GM19351 (cell line): ENCODE results near the gene XRCC1.
A peak's percentile ranks its signal among the peaks of the same experiment; 100 is the strongest.
"Not testable (repeated sequence)": the region's sequence is repeated elsewhere in the genome, so short reads cannot be mapped to it uniquely, and the experiment has no call there.

Experiments
- ATAC-seq: cut with Tn5 transposase; IDR thresholded peaks from one replicate; pipeline ENCODE4 v1.9.1; 2021; ENCODE audit warnings: mild to moderate bottlenecking, moderate library complexity; ENCODE audit not compliant: unreplicated experiment

XRCC1 gene

DNA sequence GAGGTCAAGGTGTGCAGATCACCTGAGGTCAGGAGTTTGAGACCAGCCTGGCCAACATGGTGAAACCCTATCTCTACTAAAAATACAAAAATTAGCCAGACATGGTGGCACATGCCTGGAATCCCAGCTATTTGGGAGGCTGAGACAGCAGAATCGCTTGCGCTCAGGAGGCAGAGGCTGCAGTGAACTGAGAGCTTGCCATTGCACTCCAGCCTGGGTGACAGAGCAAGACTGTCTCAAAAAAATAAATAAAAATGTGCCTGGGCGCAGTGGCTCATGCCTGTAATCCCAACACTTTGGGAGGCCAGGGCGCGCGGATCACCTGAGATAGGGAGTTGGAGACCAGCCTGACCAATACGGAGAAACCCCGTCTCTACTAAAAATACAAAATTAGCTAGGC, 51.6 kb downstream of the XRCC1 start:
- not testable (repeated sequence) for ATAC-seq

DNA sequence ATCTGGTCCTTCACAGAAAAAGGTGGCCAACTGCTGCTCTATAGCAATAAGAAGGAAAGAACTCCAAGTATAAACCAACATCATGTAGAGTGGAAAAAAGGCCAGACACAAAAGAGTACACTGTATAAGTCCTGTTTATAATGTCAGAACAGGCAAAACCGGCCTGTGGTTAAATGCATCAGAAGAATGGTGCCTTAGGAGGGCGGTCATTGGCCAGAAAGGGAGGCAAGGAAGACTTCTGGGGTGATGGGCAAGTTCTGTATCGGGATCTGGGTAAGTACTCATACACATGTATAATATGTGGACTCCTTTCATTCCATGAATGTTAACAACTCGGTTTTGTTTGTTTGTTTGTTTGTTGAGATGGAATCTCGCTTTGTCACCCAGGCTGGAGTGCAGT, 52.4 kb downstream of the XRCC1 start:
- ATAC-seq = no peak

- ATAC-seq = no peak
These were observed 55.8 kb downstream of the XRCC1 start for GRCh38 chr19:43519436-43520088.

DNA sequence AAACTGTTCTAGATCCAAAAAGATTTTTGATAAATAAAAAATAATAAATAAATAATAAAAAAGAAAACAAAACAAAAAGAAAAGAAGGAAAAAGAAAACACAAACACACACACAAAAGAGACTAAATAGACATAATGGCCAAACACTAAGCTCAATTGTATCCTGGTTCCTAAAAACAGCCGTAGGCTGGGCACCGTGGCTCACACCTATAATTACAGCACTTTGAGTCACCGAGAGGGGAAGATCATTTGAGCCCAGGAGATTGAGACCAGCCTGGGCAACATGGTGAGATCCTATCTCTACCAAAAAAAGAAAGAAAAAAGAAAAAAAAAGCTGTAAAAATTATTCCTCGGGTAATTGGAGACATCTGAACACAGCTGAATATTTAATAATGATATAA, 57.3 kb downstream of the XRCC1 start:
- ATAC-seq = no peak

DNA sequence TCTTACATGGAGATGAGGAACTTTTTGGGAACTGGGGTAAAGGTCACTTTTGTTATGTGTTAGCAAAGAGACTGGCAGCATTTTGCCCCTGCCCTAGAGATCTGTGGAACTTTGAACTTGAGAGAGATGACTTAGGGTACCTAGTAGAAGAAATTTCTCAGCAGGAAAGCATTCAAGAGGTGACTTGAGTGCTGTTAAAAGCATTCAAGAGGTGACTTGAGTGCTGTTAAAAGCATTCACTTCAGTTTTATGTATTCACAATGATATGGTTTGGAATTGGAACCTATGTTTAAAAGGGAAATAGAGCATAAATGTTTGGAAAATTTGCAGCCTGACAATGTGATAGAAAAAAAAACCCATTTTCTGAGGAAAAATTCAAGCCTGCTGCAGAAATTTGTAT, 62.9 kb downstream of the XRCC1 start:
- ATAC-seq = not testable (repeated sequence)

- ATAC-seq = no peak
These were observed 64.0 kb downstream of the XRCC1 start for GRCh38 chr19:43511324-43511723.

- no peak for ATAC-seq
These were observed 64.6 kb downstream of the XRCC1 start for GRCh38 chr19:43510713-43511112.

DNA sequence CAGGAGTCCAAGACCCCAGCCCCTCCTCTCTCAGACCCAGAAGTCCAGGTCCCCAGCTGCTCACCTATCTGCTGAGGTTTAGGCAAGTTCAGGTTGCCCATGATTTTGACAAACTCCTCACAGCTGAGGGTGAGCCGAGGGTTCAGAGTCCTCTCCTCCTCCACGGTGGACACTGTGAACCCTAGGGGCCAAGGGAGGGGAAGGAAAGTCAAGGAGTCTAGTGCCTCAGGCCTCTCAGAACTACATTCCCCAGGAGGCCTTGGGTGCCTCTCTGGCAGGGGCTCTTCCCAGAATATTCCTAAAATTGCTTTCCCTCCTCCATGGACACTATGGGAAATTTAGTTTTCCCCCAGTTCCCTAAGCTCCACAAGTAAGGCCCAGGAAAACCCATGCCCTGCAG, 67.4 kb downstream of the XRCC1 start:
- ATAC-seq = no peak

GRCh38 chr19:43506629-43507028, 68.7 kb downstream of the XRCC1 start:
- no peak for ATAC-seq

DNA sequence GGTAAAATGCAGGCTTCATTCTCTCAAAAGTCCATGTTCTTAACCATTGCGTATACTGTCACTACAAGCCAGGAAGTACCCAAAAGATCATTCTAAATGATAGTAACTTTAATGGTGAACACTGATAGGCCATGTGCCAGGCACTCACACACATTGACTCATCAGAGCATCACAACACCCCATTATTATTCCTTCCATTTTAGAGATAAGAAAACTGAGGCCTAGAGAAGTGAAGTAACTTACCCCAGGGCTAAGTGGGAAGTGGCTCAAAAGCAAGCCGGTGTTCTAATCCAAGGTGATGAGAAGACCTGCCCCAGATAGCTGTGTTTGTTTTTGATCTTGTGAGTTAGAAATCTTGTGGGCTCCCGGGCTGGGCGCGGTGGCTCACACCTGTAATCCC, 69.4 kb downstream of the XRCC1 start:
- no peak for ATAC-seq

GRCh38 chr19:43505186-43505456, 70.2 kb downstream of the XRCC1 start:
- ATAC-seq = no peak

- peak; percentile 28 for ATAC-seq
These were observed 70.7 kb downstream of the XRCC1 start, which contains the start of gene PHLDB3 for GRCh38 chr19:43504426-43505185. Gene PHLDB3 (minus strand): TSS chr19:43504746. CDS start chr19:43504118, 628 bp downstream.

DNA sequence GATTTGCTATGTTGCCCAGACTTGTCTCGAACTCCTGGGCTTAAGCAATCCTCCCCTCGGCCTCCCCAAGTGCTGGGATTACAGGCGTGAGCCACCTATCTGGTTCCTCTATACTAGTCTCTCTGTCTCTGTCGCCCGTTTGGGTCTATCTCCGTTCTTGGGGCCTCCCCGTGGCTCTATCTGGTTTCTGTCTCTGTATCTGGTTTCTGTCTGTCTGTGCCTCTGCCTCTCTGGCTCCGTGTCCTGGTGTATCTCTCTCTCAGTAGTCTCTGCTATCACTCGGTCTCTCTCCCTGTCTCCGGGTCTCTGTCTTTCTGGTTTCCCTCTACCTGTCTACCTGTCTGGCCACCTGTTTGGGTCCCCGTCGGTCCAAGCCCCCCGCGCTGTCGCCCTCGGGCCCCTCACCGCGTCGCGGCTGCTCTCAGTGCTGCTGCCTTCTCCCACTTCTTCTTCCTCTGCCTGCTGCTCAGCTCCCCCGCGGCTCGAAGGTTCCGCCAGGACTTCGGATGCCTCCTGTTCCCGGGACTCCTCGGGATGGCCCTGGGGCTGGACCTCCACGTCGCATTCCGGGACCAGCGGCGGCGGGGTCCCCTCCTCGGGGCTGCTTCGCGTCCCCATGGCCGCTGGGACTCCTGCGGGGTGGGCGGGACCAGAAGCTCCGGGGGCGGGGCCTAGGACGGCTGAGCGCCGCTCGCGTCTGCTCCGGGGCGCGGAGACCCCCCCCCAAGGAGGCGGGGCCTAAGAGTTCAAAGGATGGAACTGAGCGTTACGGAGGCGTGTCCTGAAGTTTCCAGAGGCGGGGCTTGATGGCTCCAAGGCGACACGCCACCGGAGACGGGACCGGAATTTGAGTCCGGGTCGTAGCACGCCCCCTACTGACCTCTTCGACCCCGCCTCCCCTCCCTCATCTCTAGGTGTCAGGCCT, 71.6 kb downstream of the XRCC1 start:
- peak; percentile 81 for ATAC-seq

GRCh38 chr19:43502419-43502976, 72.8 kb downstream of the XRCC1 start:
- ATAC-seq = no peak

DNA sequence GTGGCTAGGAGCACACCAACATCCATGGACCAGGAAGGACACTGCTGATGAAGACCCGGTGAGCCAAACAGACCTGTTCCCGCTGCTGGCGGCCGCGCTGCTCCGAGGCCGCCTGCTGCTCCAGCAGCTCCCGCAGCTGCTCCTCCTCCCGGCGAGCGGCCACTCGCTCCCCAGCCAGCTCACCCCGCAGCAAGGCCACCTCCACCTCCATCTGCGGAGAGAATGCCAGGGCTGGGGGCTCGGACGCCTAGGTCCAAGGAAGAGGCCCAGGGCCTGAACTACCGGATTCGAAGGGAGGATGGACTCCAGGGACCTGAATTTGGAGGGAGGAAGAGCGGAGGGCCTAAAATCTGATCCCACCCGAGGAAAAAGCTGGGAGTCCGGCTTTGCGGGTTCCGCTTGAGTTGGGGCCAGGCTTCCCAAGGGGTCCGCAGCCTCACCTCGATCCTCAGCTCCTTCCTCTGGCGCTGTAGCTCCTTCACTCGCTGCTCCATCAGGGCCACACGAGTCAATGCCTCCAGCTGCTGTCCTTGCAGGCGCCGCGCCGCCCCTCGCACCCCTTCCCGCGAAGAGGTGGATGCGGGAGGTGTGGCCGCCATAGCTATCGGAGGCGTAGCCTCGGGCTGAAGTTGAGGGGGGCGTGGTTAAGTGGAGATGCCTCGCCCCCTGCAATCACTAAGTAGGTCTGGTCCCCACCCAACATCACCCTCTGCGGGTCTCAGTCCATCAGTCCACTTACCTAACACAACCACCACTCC, 73.5 kb downstream of the XRCC1 start:
- no peak for ATAC-seq

- no peak for ATAC-seq
These were observed 76.3 kb downstream of the XRCC1 start for GRCh38 chr19:43499042-43499441.

GRCh38 chr19:43498233-43498842, 77.0 kb downstream of the XRCC1 start:
- no peak for ATAC-seq

GRCh38 chr19:43496960-43497359, 78.4 kb downstream of the XRCC1 start:
- no peak for ATAC-seq

- ATAC-seq = no peak
These were observed 80.2 kb downstream of the XRCC1 start for GRCh38 chr19:43495082-43495481.
